Ovary (tissue), 3 donors: ENCODE measurements around the gene VAV2.

ENCODE experiments used
- POLR2A ChIP-seq: fragments of 450-650 bp; IDR thresholded peaks from one replicate; pipeline ENCODE4 v1.6.1; 2017; ENCODE audit warnings: antibody characterized with exemption, mild to moderate bottlenecking, moderate library complexity
- TF ChIP-seq, protein P1 (sequence below), 3 donors: fragments of 450-650 bp in 2 of 3; fragments of 200-600 bp in 1 of 3; IDR thresholded peaks; one replicate each; pipeline versions ENCODE4 v1.5.1 to v1.8.0; 2016 to 2022; ENCODE audit warnings: antibody characterized with exemption in 3 of 3, mild to moderate bottlenecking in 1 of 3
- donor health status: DM: no; HTN: no; CAD: no.

DNA sequence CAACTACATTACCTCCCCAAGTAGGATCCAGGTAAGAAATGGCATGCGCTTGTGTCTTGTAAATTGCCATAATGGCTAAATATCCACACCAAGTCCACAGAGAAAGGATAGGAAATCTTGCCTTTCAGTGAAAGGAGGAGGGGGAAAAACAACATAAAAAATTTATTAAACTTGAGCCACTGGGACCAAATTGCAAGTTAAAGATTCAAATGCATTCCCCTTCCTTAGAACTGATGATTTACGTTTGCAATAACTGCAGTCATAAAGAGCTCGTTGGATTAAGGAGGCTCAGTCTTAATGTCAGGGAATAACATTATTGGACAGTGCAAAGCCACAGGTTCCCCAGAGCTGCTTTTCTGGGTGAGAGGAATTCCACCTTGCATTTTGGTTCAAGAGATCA, 161.4 kb downstream of the VAV2 start:
- no peak for TF ChIP-seq POLR2A
- TF ChIP-seq, protein P1, sequence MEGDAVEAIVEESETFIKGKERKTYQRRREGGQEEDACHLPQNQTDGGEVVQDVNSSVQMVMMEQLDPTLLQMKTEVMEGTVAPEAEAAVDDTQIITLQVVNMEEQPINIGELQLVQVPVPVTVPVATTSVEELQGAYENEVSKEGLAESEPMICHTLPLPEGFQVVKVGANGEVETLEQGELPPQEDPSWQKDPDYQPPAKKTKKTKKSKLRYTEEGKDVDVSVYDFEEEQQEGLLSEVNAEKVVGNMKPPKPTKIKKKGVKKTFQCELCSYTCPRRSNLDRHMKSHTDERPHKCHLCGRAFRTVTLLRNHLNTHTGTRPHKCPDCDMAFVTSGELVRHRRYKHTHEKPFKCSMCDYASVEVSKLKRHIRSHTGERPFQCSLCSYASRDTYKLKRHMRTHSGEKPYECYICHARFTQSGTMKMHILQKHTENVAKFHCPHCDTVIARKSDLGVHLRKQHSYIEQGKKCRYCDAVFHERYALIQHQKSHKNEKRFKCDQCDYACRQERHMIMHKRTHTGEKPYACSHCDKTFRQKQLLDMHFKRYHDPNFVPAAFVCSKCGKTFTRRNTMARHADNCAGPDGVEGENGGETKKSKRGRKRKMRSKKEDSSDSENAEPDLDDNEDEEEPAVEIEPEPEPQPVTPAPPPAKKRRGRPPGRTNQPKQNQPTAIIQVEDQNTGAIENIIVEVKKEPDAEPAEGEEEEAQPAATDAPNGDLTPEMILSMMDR (IDR thresholded peaks at IDR 0.05), result no peak
